HUES6 (cell line): ENCODE results near the gene ICE1.
"Not testable (repeated sequence)": the region's sequence is repeated elsewhere in the genome, so short reads cannot be mapped to it uniquely, and the experiment has no call there.

ENCODE experiments used
- H3K27ac ChIP-seq: 2 replicates; pipeline ENCODE4 v1.7.0; 2013; ENCODE audit warnings: low read depth, mild to moderate bottlenecking, low read length, inconsistent platforms
- H3K27me3 ChIP-seq: 2 replicates; pipeline ENCODE4 v1.6.1; 2013; ENCODE audit warnings: low read length; ENCODE audit not compliant: control insufficient read depth, insufficient read depth
- H3K36me3 ChIP-seq: 2 replicates; pipeline ENCODE4 v1.6.1; 2013; ENCODE audit warnings: low read length; ENCODE audit not compliant: control insufficient read depth, insufficient read depth
- H3K4me1 ChIP-seq: 2 replicates; pipeline ENCODE4 v1.6.1; 2013; ENCODE audit warnings: low read length; ENCODE audit not compliant: control insufficient read depth, insufficient read depth
- H3K4me3 ChIP-seq: 2 replicates; pipeline ENCODE4 v1.5.1; 2013; ENCODE audit warnings: low read depth, low read length
- H3K9ac ChIP-seq: one replicate; pipeline ENCODE4 v1.6.1; 2013; ENCODE audit warnings: mild to moderate bottlenecking, low read length
- H3K9me3 ChIP-seq: 2 replicates; pipeline ENCODE4 v1.6.1; 2013; ENCODE audit warnings: low read depth, low read length; ENCODE audit not compliant: control insufficient read depth, insufficient read depth

The ICE1 gene

GRCh38 chr5:5492934-5493271 lies 70.4 kb downstream of the ICE1 start:
- Histone ChIP-seq H3K36me3 (peaks cover 19% of the 10 kb centered on the region), H3K4me1 (peaks cover 23% of the 10 kb centered on the region), H3K27me3 (peaks cover 11% of the 10 kb centered on the region)
- not testable (repeated sequence) for H3K9ac ChIP-seq, H3K27ac ChIP-seq, H3K9me3 ChIP-seq, H3K4me3 ChIP-seq

GRCh38 chr5:5494489-5495402 lies 72.3 kb downstream of the ICE1 start:
- H3K27ac ChIP-seq = no peak overlapping the region
- peaks cover 11% of the 10 kb centered on the region for H3K27me3 ChIP-seq
- no peaks in the 10 kb centered on the region for H3K9me3 ChIP-seq
- H3K4me3 ChIP-seq = peak overlapping the region; percentile 45
- H3K4me1 ChIP-seq = peaks cover 23% of the 10 kb centered on the region
- H3K9ac ChIP-seq = no peak overlapping the region
- peaks cover 11% of the 10 kb centered on the region; the same call in 1 of the 2 replicates for H3K36me3 ChIP-seq

DNA sequence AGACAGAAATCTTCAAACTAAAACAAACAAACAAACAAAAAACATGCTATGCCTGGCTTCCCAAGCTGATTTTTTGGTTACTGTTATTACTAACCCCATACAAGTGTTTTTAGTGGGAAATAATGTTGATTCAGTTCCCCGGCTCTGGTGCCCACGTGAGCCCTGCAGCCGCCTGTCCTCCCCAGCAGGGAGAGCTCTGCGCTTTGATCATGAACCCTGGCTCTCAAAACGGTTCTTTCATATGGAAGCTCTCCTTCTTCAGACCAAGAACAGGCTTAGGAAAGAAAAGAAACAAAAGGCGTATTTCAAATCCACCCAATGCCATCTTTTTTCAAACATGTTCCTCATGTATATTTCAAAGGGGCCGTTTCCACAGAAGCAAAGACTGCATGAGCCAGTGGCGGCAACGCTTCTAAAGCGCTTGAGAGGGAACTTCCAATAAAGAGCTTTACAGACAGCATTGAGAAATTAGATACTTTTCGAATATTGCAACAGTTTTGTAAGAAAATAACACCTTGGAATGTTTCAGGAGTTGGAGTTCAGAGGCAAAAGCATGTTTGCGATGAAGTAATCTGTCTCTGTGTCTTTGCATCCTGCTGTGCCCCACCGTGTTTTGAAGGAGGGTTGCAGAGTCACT lies 74.8 kb downstream of the ICE1 start:
- Histone ChIP-seq H3K9ac (no peak overlapping the region), H3K9me3 (no peaks in the 10 kb centered on the region), H3K27ac (peak overlapping the region; percentile 5; the same call in 1 of the 2 replicates), H3K27me3 (peaks cover 11% of the 10 kb centered on the region), H3K4me1 (peaks cover 23% of the 10 kb centered on the region), H3K4me3 (no peak overlapping the region), H3K36me3 (no peaks in the 10 kb centered on the region)

GRCh38 chr5:5499442-5499841 lies 77.0 kb downstream of the ICE1 start:
- Histone ChIP-seq H3K36me3 (no peaks in the 10 kb centered on the region), H3K4me1 (peaks cover 15% of the 10 kb centered on the region), H3K9ac (no peak overlapping the region), H3K9me3 (peaks cover 13% of the 10 kb centered on the region; the same call in 1 of the 2 replicates), H3K27me3 (peaks cover 11% of the 10 kb centered on the region), H3K27ac (no peak overlapping the region), H3K4me3 (no peak overlapping the region)

DNA sequence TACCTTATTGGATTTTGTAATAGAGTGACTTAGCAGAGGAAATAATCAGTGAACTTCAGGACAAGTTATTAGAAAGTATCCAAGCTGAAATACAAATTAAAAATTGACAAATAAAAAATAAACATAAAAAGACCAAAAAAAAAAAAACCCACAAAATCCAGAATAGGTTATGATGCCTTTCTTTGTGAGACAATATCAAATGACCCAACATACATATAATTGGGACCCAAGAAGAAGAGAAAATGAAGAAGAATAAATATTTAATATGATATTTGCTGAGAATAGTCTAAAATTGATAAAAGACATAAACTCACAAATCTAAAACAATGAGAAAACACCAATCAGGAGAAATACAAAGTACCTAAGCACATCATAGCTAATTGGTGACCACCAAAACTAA lies 81.8 kb downstream of the ICE1 start:
- peaks cover 18% of the 10 kb centered on the region; the same call in 1 of the 2 replicates for H3K9me3 ChIP-seq
- no peaks in the 10 kb centered on the region for H3K27me3 ChIP-seq
- H3K36me3 ChIP-seq = no peaks in the 10 kb centered on the region
- no peak overlapping the region for H3K9ac ChIP-seq
- H3K4me3 ChIP-seq = no peak overlapping the region
- no peak overlapping the region for H3K27ac ChIP-seq
- no peaks in the 10 kb centered on the region for H3K4me1 ChIP-seq

DNA sequence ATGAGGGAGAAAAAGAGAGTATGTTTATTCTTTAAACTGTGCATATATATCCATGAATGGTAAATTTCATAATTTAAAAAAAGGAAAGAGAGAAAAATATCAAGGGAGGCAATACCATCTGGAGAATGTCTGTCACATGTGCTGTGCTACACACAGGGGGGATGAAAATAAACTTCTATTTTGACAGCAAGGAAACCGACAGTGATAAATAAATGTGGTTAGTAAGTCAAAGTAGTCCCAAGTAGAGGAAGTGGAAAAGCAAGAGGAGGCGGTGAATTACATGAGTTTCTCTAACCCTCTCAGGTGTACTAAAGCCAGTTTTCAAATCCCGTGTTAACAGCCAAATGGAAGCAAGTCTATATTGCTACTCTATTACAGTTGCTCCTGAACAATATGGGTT lies 83.3 kb downstream of the ICE1 start:
- Histone ChIP-seq H3K27me3 (no peaks in the 10 kb centered on the region), H3K36me3 (no peaks in the 10 kb centered on the region), H3K27ac (no peak overlapping the region), H3K4me3 (no peak overlapping the region), H3K4me1 (no peaks in the 10 kb centered on the region), H3K9ac (no peak overlapping the region), H3K9me3 (peaks cover 23% of the 10 kb centered on the region)

DNA sequence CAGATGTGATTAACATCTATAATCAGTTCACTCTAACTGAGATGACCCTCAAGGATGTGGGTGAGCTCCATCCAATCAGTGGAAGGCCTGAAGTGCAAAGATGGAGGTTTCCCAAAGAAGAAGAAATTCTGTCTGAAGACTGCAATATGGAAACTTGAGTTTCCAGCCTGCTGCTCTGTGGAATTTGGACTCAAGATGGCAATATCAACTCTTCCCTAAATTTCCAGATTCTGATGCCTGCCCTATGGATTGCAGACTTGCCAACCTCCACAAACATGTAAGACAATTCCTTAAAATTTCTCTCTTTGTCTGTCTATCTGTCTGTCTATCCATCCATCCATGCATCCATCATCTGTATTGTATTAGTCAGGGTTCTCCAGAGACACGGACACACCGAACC lies 85.9 kb downstream of the ICE1 start:
- Histone ChIP-seq H3K9ac (no peak overlapping the region), H3K27me3 (no peaks in the 10 kb centered on the region), H3K4me1 (no peaks in the 10 kb centered on the region), H3K36me3 (no peaks in the 10 kb centered on the region), H3K27ac (no peak overlapping the region), H3K9me3 (peaks cover 19% of the 10 kb centered on the region), H3K4me3 (no peak overlapping the region)

DNA sequence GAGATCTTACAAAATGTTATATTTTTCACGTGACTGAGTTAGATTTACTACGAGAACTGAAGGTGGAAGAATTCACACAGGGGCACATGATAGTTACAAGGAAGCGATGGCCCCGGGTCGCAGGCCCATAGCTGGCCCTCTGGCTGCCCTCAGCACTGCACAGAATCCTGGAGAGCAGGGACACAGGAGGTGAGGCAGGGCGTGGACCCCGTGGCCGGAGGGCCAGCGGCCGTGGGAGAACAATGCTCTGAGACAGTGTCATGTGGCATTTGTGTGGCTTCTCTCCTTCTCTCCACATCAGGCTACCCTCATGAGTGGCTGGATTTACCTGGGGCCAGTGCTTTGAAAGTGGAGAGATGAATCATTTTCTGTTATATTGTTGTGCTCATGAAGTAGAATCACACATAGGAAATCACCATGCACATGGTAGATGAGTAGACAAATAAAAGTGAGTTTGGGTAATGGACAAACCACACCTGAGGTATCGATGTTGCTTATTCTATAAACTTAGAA lies 89.5 kb downstream of the ICE1 start:
- Histone ChIP-seq H3K4me1 (no peaks in the 10 kb centered on the region), H3K36me3 (peaks cover 3% of the 10 kb centered on the region; the same call in 1 of the 2 replicates), H3K4me3 (no peak overlapping the region), H3K9me3 (peaks cover 25% of the 10 kb centered on the region), H3K9ac (no peak overlapping the region), H3K27me3 (no peaks in the 10 kb centered on the region), H3K27ac (no peak overlapping the region)

- Histone ChIP-seq H3K4me3 (no peak overlapping the region), H3K4me1 (no peaks in the 10 kb centered on the region), H3K36me3 (peaks cover 3% of the 10 kb centered on the region; the same call in 1 of the 2 replicates), H3K27me3 (no peaks in the 10 kb centered on the region), H3K27ac (no peak overlapping the region), H3K9me3 (peaks cover 25% of the 10 kb centered on the region), H3K9ac (no peak overlapping the region)
Measured at GRCh38 chr5:5512543-5512942, 90.1 kb downstream of the ICE1 start.

DNA sequence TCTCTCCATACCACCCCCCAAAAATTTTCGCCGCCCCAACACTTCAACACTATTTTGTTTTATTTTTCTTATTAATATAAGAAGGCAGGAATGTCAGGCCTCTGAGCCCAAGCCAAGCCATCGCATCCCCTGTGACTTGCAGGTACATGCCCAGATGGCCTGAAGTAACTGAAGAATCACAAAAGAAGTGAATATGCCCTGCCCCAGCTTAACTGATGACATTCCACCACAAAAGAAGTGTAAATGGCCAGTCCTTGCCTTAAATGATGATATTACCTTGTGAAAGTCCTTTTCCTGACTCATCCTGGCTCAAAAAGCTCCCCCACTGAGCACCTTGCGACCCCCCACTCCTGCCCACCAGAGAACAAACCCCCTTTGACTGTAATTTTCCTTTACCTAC lies 98.1 kb downstream of the ICE1 start:
- Histone ChIP-seq H3K27ac (peak overlapping the region; percentile 92), H3K4me1 (peaks cover 25% of the 10 kb centered on the region), H3K9ac (peak overlapping the region; percentile 75)
- not testable (repeated sequence) for H3K36me3 ChIP-seq, H3K27me3 ChIP-seq, H3K4me3 ChIP-seq, H3K9me3 ChIP-seq

DNA sequence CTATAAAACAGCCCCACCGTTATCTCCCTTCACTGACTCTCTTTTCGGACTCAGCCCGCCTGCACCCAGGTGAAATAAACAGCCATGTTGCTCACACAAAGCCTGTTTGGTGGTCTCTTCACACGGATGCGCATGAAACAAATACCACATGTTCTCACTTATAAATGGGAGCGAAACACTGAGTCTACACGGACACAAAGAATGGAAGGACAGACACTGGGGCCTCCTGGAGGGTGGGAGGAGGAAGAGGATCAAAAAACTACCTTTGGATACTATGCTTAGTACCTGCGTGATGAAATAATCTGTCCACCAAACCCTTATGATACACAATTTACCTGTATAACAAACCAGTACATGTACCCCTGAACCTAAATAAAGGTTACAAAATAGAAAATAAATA lies 98.6 kb downstream of the ICE1 start:
- peak overlapping the region; percentile 75 for H3K9ac ChIP-seq
- H3K27me3 ChIP-seq = no peaks in the 10 kb centered on the region
- H3K27ac ChIP-seq = peak overlapping the region; percentile 92
- H3K36me3 ChIP-seq = no peaks in the 10 kb centered on the region
- H3K4me1 ChIP-seq = peaks cover 25% of the 10 kb centered on the region
- 0 out of 2 replicates have a peak, but pooled peaks cover 2% of the 10 kb centered on the region for H3K9me3 ChIP-seq
- no peak overlapping the region for H3K4me3 ChIP-seq
